SK-N-SH (cell line): ENCODE measurements around the gene TMEM244.

Experiments used
- ELF1 ChIP-seq: IDR thresholded peaks from 2 replicates; pipeline ENCODE4 v1.4.0; 2012
- FOXM1 ChIP-seq: IDR thresholded peaks from 2 replicates; pipeline ENCODE4 v1.4.0; 2012; ENCODE audit warnings: low read depth, mild to moderate bottlenecking
- MEF2A ChIP-seq: IDR thresholded peaks from 2 replicates; pipeline ENCODE4 v1.4.0; 2012; ENCODE audit warnings: low read depth, borderline replicate concordance
- MXI1 ChIP-seq: IDR thresholded peaks from 2 replicates; pipeline ENCODE4 v1.6.1; 2012; ENCODE audit warnings: mild to moderate bottlenecking, low read depth, low read length, improper control_type of control experiment
- POLR2AphosphoS5 ChIP-seq: IDR thresholded peaks from 2 replicates; pipeline ENCODE4 v1.6.1; 2012; ENCODE audit warnings: low read depth, low read length
- RAD21 ChIP-seq: IDR thresholded peaks from 2 replicates; pipeline ENCODE4 v1.6.1; 2012; ENCODE audit warnings: mild to moderate bottlenecking, low read length
- TCF12 ChIP-seq: IDR thresholded peaks from 2 replicates; pipeline ENCODE4 v1.4.0; 2012
- TF ChIP-seq, protein P1 (sequence below): fragments of 200-600 bp; sonication (generic); IDR thresholded peaks from 2 replicates; pipeline ENCODE4 v1.6.1; 2017; ENCODE audit warnings: antibody characterized with exemption, mild to moderate bottlenecking, moderate library complexity
- TF ChIP-seq, protein P2 (sequence below): IDR thresholded peaks from 2 replicates; pipeline ENCODE4 v1.4.0; 2012; ENCODE audit warnings: low read depth, borderline replicate concordance

DNA sequence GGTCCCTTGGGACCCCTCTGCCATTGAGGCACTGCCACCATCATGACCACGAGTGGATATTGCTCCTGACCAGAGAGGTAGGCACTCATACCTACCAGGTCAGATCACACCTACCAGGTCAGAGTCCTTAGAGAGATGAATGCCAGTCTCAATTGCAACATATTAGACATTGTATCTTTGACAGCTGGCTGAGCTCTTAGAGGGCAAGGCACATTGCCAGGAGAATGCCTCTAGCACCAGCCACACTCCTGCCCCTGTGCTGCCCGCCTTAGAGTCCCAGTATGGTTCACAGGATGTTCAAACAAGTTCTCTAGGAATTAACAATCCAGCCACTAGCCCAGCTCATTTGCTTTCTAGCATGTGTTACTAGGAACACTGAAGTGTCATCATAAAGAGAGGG, 65.9 kb downstream of the TMEM244 start:
- TF ChIP-seq MEF2A = no peak
- TF ChIP-seq, protein P1, sequence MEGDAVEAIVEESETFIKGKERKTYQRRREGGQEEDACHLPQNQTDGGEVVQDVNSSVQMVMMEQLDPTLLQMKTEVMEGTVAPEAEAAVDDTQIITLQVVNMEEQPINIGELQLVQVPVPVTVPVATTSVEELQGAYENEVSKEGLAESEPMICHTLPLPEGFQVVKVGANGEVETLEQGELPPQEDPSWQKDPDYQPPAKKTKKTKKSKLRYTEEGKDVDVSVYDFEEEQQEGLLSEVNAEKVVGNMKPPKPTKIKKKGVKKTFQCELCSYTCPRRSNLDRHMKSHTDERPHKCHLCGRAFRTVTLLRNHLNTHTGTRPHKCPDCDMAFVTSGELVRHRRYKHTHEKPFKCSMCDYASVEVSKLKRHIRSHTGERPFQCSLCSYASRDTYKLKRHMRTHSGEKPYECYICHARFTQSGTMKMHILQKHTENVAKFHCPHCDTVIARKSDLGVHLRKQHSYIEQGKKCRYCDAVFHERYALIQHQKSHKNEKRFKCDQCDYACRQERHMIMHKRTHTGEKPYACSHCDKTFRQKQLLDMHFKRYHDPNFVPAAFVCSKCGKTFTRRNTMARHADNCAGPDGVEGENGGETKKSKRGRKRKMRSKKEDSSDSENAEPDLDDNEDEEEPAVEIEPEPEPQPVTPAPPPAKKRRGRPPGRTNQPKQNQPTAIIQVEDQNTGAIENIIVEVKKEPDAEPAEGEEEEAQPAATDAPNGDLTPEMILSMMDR = no peak
- no peak for TF ChIP-seq ELF1
- no peak for TF ChIP-seq TCF12
- no peak for TF ChIP-seq MXI1
- no peak for TF ChIP-seq POLR2AphosphoS5
- TF ChIP-seq RAD21 = no peak
- TF ChIP-seq, protein P2, sequence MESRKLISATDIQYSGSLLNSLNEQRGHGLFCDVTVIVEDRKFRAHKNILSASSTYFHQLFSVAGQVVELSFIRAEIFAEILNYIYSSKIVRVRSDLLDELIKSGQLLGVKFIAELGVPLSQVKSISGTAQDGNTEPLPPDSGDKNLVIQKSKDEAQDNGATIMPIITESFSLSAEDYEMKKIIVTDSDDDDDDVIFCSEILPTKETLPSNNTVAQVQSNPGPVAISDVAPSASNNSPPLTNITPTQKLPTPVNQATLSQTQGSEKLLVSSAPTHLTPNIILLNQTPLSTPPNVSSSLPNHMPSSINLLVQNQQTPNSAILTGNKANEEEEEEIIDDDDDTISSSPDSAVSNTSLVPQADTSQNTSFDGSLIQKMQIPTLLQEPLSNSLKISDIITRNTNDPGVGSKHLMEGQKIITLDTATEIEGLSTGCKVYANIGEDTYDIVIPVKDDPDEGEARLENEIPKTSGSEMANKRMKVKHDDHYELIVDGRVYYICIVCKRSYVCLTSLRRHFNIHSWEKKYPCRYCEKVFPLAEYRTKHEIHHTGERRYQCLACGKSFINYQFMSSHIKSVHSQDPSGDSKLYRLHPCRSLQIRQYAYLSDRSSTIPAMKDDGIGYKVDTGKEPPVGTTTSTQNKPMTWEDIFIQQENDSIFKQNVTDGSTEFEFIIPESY = no peak
- TF ChIP-seq FOXM1 = no peak
